Endothelial cell of hepatic sinusoid (primary cell): ENCODE measurements around the gene CMYA5.
"Not testable (repeated sequence)": the region's sequence is repeated elsewhere in the genome, so short reads cannot be mapped to it uniquely, and the experiment has no call there.

Source experiments
- in situ Hi-C: cut with HindIII; loops from 2 replicates; pipeline ENCODE4 v1.10.0; 2017; ENCODE audit warnings: low sequenced_read_pairs

Gene CMYA5

GRCh38 chr5:79689541-79690466 lies at the start of gene CMYA5:
Gene CMYA5 (plus strand): TSS chr5:79689836. CDS start chr5:79689908, 72 bp downstream.
- in situ Hi-C loops: no loop called here

- in situ Hi-C loops: no loop called here
Measured at GRCh38 chr5:79640571-79641055, 49.0 kb upstream of the CMYA5 start.

- in situ Hi-C loops: no loop called here
Measured at GRCh38 chr5:79641414-79641813, 48.2 kb upstream of the CMYA5 start.

GRCh38 chr5:79642210-79642609 lies 47.4 kb upstream of the CMYA5 start:
- in situ Hi-C loops: no loop called here

- in situ Hi-C loops: no loop called here
Measured at GRCh38 chr5:79653843-79654242, 35.8 kb upstream of the CMYA5 start.

- in situ Hi-C loops: no loop called here
Measured at GRCh38 chr5:79663212-79663611, 26.4 kb upstream of the CMYA5 start.

- in situ Hi-C loops: no loop called here
Measured at GRCh38 chr5:79666758-79667157, 22.9 kb upstream of the CMYA5 start.

- in situ Hi-C loops: no loop called here
Measured at GRCh38 chr5:79672392-79672791, 17.2 kb upstream of the CMYA5 start.

GRCh38 chr5:79676354-79676753 lies 13.3 kb upstream of the CMYA5 start:
- in situ Hi-C loops: not testable (repeated sequence)

- in situ Hi-C loops: not testable (repeated sequence)
Measured at GRCh38 chr5:79682102-79682501, 7.5 kb upstream of the CMYA5 start.

GRCh38 chr5:79684782-79685181 lies 4.9 kb upstream of the CMYA5 start:
- in situ Hi-C loops: no loop called here

- in situ Hi-C loops: no loop called here
Measured at GRCh38 chr5:79685627-79686026, 4.0 kb upstream of the CMYA5 start.

GRCh38 chr5:79686799-79687198 lies 2.8 kb upstream of the CMYA5 start:
- in situ Hi-C loops: no loop called here

GRCh38 chr5:79687889-79688288 lies 1.7 kb upstream of the CMYA5 start:
- in situ Hi-C loops: no loop called here

- in situ Hi-C loops: no loop called here
Measured at GRCh38 chr5:79691007-79691406, 1.4 kb downstream of the CMYA5 start.

GRCh38 chr5:79692596-79692995 lies 3.0 kb downstream of the CMYA5 start:
- in situ Hi-C loops: no loop called here

- in situ Hi-C loops: no loop called here
Measured at GRCh38 chr5:79694183-79694582, 4.5 kb downstream of the CMYA5 start.

GRCh38 chr5:79694652-79695051 lies 5.0 kb downstream of the CMYA5 start:
- in situ Hi-C loops: no loop called here

- in situ Hi-C loops: no loop called here
Measured at GRCh38 chr5:79695526-79695925, 5.9 kb downstream of the CMYA5 start.

GRCh38 chr5:79697222-79698170 lies 7.9 kb downstream of the CMYA5 start:
- in situ Hi-C loops: no loop called here

GRCh38 chr5:79699763-79700400 lies 10.2 kb downstream of the CMYA5 start:
- in situ Hi-C loops: no loop called here
